Measurements from ENCODE around the gene DCAF16. TPM values are rescaled to one million over a fixed set of nuclear protein-coding genes. Genes with fewer than 3 reads are reported as not detected.

DCAF16 gene
- total RNA-seq, 3 donors from 2014 or later: 28.0 to 41.3 (median 28.2) TPM

GRCh38 chr4:17786567-17786966 is 24.0 kb downstream of the DCAF16 start:
- Histone ChIP-seq H3K4me3 (no peak overlapping the region), H3K9me3 (no peaks in the 10 kb centered on the region), H3K36me3 (no peaks in the 10 kb centered on the region), H3K27ac (no peak overlapping the region), H3K27me3 (peaks cover 0 to under 1% of the 10 kb centered on the region in 2 donors), H3K4me1 (no peaks in the 10 kb centered on the region)
- TF ChIP-seq POLR2A (IDR thresholded peaks at IDR 0.05) (no peak), CTCF (IDR thresholded peaks at IDR 0.05) (no peak), POLR2AphosphoS5 (IDR thresholded peaks at IDR 0.05) (no peak)
- no peak for DNase-seq (ENCODE audit: low spot score in 2 of 2)
- intact Hi-C loops (cut with DNase I; ENCODE audit: low total_unique reads): no loop called here

- H3K9me3 ChIP-seq: no peaks in the 10 kb centered on the region
- no peak for DNase-seq (ENCODE audit: low spot score in 2 of 2)
- H3K36me3 ChIP-seq: no peaks in the 10 kb centered on the region
- peaks cover 0 to 7% of the 10 kb centered on the region in 2 donors for H3K4me1 ChIP-seq
- no peak for TF ChIP-seq CTCF (IDR thresholded peaks at IDR 0.05)
- no peak for TF ChIP-seq POLR2A (IDR thresholded peaks at IDR 0.05)
- no peak for TF ChIP-seq POLR2AphosphoS5 (IDR thresholded peaks at IDR 0.05)
- no peak overlapping the region for H3K4me3 ChIP-seq
- no peak overlapping the region for H3K27ac ChIP-seq
- H3K27me3 ChIP-seq: peaks cover 0 to 7% of the 10 kb centered on the region in 2 donors
- intact Hi-C loops (cut with DNase I; ENCODE audit: low total_unique reads): no loop called here
Measured at GRCh38 chr4:17785858-17786257, 24.7 kb downstream of the DCAF16 start.

GRCh38 chr4:17781300-17782287 is 29.0 kb downstream of the DCAF16 start, which contains the start of gene FAM184B:
Gene FAM184B, minus strand, starts transcription at chr4:17781621. Its CDS starts 322 bp downstream, at chr4:17781299.
- Histone ChIP-seq H3K9me3 (no peaks in the 10 kb centered on the region), H3K36me3 (no peaks in the 10 kb centered on the region), H3K27me3 (peaks cover 0 to 20% of the 10 kb centered on the region in 2 donors), H3K4me3 (peak within 1 kb of the TSS; percentile 29 to 70 (median 52)), H3K4me1 (peaks cover 6 to 9% of the 10 kb centered on the region in 2 donors), H3K27ac (no peak within 1 kb of the TSS)
- intact Hi-C loops (cut with DNase I; ENCODE audit: low total_unique reads): no loop called here
- no peak for DNase-seq (ENCODE audit: low spot score in 2 of 2)
- TF ChIP-seq POLR2AphosphoS5 (IDR thresholded peaks at IDR 0.05) (no peak), POLR2A (IDR thresholded peaks at IDR 0.05) (no peak), CTCF (IDR thresholded peaks at IDR 0.05) (no peak)

- Histone ChIP-seq H3K27me3 (peaks cover 0 to 20% of the 10 kb centered on the region in 2 donors), H3K4me1 (peaks cover 6 to 9% of the 10 kb centered on the region in 2 donors), H3K36me3 (no peaks in the 10 kb centered on the region), H3K27ac (no peak overlapping the region), H3K9me3 (no peaks in the 10 kb centered on the region), H3K4me3 (peak overlapping the region; percentile 29 to 70 (median 52))
- TF ChIP-seq POLR2A (IDR thresholded peaks at IDR 0.05): no peak
- TF ChIP-seq POLR2AphosphoS5 (IDR thresholded peaks at IDR 0.05): no peak
- no peak for TF ChIP-seq CTCF (IDR thresholded peaks at IDR 0.05)
- DNase-seq (ENCODE audit: low spot score in 2 of 2): no peak
- intact Hi-C loops (cut with DNase I; ENCODE audit: low total_unique reads): no loop called here
Measured at GRCh38 chr4:17780501-17781299, 29.9 kb downstream of the DCAF16 start.
